GM12865 (cell line): Measurements from ENCODE around the gene ANXA1.
"Not testable (repeated sequence)": the region's sequence is repeated elsewhere in the genome, so short reads cannot be mapped to it uniquely, and the experiment has no call there.

Experiments
- DNase-seq: peaks from one replicate; pipeline ENCODE4 v3.0.0; 2010; ENCODE audit warnings: low read depth
- H3K4me3 ChIP-seq: 2 replicates; pipeline ENCODE4 v1.5.1; 2011; ENCODE audit warnings: mild to moderate bottlenecking, low read depth, low read length, control low read depth
- TF ChIP-seq, protein P1 (sequence below): IDR thresholded peaks from 2 replicates; pipeline ENCODE4 v1.5.1; 2011; ENCODE audit warnings: low read length, control low read depth, low read depth, inconsistent platforms; ENCODE audit not compliant: insufficient read depth; ENCODE audit errors: missing control alignments

Gene ANXA1, protein sequence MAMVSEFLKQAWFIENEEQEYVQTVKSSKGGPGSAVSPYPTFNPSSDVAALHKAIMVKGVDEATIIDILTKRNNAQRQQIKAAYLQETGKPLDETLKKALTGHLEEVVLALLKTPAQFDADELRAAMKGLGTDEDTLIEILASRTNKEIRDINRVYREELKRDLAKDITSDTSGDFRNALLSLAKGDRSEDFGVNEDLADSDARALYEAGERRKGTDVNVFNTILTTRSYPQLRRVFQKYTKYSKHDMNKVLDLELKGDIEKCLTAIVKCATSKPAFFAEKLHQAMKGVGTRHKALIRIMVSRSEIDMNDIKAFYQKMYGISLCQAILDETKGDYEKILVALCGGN

DNA sequence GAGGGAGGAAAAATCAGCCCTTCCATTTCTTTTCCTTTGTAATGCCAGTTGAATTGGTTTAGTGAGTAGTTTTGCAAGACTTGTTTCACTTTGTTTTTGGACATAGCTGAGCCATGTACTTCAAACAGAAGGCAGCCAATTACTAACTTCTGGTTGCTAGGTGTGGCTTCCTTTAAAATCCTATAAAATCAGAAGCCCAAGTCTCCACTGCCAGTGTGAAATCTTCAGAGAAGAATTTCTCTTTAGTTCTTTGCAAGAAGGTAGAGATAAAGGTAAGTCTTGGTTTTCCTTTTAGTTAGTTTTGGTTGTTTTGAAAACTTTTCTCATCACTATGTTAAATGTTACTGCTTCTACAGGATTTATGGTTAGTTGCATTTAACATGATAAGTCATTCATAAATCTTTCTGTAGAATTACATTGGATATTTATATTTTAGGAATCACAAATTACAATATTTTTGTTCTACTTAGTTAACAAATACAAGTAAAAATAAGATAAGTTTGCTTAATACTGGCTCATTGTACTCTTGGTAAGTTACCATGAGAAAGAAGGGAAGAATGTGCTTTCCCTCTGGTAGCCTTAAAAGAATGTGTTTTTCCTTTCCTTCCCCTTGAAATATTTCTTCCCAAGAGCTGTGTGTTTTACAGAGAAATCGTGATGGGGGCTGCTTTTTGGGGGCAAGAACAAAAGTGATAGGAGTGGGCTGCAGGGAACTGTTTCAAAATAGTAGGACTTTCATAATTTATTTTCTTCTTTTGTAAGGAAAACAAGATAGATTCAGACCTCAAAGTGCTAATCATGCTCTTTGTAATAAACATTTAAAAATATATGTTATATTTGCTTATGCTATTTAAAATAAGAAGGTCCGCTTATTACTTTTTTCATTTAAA, at the start of gene ANXA1:
ANXA1 (plus strand) TSS at position 213 of the 890 bp plus-strand sequence. CDS start 6,671 bp downstream, outside the sequence.
- no peak for DNase-seq
- TF ChIP-seq, protein P1, sequence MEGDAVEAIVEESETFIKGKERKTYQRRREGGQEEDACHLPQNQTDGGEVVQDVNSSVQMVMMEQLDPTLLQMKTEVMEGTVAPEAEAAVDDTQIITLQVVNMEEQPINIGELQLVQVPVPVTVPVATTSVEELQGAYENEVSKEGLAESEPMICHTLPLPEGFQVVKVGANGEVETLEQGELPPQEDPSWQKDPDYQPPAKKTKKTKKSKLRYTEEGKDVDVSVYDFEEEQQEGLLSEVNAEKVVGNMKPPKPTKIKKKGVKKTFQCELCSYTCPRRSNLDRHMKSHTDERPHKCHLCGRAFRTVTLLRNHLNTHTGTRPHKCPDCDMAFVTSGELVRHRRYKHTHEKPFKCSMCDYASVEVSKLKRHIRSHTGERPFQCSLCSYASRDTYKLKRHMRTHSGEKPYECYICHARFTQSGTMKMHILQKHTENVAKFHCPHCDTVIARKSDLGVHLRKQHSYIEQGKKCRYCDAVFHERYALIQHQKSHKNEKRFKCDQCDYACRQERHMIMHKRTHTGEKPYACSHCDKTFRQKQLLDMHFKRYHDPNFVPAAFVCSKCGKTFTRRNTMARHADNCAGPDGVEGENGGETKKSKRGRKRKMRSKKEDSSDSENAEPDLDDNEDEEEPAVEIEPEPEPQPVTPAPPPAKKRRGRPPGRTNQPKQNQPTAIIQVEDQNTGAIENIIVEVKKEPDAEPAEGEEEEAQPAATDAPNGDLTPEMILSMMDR = no peak
- H3K4me3 ChIP-seq = no peak within 1 kb of the TSS

DNA sequence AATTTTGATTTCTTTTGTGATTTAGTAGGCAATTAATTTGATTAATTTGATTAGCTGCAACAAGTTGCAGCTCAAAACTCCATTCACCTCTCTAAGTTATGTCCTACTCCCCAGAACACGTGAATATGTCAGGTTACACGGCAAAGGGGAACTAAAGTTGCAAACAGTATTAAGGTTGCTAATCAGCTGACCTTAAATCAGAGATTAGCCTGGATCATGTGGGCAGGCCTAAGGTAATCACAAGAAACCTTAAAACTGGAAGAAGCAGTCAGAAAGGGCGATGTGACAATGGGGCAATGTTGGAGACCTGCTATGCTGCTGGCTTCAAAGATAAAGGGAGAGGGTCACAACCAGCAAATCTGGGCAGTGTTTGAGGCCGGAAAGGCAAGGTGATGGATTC, 47.3 kb upstream of the ANXA1 start:
- H3K4me3 ChIP-seq = no peak overlapping the region
- DNase-seq = no peak

DNA sequence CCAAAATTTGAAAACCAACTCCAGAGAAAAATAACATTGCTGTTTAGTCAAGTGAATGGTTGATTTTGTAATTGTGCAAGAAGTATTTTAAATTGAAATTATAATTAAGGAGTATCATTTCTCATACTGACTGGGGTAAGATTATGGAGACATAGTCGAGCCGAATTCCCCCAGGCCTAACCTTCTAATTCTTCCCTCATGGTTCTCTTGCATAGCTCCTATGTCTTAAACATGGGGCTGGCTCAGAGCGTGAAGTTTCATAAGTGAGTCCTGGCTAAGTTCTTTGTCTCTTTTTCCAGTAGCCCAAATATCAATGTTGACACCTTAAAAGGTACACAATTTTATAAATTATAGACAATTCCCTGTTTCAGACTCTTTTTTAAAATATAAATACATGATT, 46.7 kb upstream of the ANXA1 start:
- H3K4me3 ChIP-seq = no peak overlapping the region
- TF ChIP-seq, protein P1 = no peak
- no peak for DNase-seq

More for the DNA sequence above, 47.3 kb upstream of the ANXA1 start:
- TF ChIP-seq, protein P1 = no peak

DNA sequence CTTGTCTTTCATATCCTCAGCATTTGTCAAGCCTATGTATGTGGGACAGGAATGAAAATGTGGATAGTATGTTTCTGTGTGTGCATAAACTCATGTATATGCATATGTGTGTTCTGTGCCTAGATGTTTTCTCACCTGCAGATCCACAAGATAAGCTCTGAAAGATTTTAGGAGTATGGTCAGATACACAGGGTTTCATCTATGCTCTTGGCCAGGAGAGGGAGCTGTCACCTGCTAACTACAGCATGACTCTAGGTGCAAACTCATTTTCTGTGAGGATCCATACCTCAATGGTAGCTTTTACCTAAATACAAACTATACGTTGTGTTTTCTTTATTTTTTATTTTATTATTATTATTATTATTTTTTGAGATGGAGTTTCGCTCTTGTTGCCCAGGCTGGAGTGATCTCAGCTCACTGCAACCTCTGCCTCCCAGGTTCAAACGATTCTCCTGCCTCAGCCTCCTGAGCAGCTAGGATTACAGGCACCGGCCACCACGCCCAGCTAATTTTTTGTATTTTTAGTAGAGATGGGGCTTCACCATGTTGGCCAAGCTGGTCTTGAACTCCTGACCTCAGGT, 44.1 kb upstream of the ANXA1 start:
- TF ChIP-seq, protein P1 = peak; percentile 76
- H3K4me3 ChIP-seq = not testable (repeated sequence)
- peak; percentile 74 for DNase-seq

DNA sequence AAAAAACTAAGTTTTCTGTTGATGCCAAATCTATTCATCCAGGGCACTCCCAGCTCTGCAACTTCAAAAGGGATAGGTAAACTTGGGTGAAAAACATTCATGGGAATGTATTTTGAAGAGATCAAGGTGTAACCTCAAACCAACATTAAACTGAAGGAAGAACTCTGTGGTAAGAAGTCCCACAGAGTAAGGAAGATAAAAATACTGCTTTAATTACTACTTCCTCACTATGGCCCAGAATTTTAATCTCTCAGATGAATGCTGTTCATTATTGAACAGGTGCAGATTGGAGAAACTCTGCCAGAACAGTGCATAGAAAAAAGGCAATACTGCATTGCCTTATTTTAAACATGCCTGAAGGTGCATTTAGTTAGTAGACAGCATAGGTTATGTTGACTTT, 37.6 kb upstream of the ANXA1 start:
- DNase-seq = no peak
- H3K4me3 ChIP-seq = no peak overlapping the region
- TF ChIP-seq, protein P1 = no peak

DNA sequence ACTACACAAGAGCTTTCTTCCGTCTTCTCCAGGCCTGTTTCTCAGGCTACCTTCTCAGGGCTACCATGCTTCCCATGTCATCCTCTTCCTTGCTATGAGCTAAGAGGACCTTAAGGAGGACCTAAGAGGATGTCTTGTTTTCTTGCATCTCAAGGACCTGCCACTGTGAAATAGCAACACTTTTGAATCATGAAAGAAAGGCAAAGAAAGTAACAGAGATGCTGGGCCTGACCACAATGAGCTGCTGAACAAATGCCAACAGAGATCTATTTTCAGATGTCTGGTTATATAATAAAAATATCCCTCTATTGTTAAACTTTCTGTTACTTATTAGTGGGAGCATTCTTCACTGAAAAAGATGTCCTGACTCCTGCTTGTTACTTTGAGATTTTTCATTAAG, 36.7 kb upstream of the ANXA1 start:
- TF ChIP-seq, protein P1 = no peak
- DNase-seq = no peak
- H3K4me3 ChIP-seq = no peak overlapping the region
